ENCODE data around the gene RFC2. TPM values are rescaled to one million over a fixed set of nuclear protein-coding genes. Genes with fewer than 3 reads are reported as not detected.

The RFC2 gene
- total RNA-seq, 2 donors from 2014 or later: 6.0 to 8.5 TPM

DNA sequence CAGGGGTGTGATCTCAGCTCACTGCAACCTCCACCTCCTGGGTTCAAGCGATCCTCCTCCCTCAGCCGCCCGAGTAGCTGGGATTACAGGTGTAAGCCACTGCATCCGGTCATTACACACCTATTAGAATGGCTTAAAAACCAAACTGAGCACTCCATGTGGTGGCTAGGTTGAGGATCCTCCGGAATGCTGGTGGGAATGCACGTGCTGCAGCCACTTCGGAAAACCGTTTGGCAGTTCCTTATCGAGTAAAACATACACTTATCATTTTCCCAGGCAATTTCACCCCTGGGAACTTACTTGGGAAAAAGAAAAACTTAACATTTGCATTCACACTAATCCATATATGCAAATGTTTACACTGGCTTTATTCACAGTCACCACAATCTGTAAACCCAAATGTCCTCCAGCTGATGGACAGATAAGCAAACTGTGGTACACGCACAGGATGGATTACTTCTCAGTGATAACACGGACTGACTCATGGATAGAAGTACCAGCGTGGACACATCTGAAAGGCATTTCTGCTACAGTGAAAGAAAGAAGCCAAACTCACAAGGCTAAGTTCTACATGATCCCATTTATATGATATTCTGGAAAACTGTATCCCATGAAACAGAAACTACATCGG, 20.4 kb downstream of the RFC2 start:
- Histone ChIP-seq H3K27me3 (no peaks in the 10 kb centered on the region), H3K4me1 (no peaks in the 10 kb centered on the region), H3K9me3 (no peaks in the 10 kb centered on the region), H3K4me3 (no peak overlapping the region), H3K27ac (no peak overlapping the region), H3K36me3 (peaks cover 53% of the 10 kb centered on the region)
- no peak for DNase-seq (ENCODE audit: low spot score)
- TF ChIP-seq, protein P1, sequence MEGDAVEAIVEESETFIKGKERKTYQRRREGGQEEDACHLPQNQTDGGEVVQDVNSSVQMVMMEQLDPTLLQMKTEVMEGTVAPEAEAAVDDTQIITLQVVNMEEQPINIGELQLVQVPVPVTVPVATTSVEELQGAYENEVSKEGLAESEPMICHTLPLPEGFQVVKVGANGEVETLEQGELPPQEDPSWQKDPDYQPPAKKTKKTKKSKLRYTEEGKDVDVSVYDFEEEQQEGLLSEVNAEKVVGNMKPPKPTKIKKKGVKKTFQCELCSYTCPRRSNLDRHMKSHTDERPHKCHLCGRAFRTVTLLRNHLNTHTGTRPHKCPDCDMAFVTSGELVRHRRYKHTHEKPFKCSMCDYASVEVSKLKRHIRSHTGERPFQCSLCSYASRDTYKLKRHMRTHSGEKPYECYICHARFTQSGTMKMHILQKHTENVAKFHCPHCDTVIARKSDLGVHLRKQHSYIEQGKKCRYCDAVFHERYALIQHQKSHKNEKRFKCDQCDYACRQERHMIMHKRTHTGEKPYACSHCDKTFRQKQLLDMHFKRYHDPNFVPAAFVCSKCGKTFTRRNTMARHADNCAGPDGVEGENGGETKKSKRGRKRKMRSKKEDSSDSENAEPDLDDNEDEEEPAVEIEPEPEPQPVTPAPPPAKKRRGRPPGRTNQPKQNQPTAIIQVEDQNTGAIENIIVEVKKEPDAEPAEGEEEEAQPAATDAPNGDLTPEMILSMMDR (IDR thresholded peaks at IDR 0.05): no peak

DNA sequence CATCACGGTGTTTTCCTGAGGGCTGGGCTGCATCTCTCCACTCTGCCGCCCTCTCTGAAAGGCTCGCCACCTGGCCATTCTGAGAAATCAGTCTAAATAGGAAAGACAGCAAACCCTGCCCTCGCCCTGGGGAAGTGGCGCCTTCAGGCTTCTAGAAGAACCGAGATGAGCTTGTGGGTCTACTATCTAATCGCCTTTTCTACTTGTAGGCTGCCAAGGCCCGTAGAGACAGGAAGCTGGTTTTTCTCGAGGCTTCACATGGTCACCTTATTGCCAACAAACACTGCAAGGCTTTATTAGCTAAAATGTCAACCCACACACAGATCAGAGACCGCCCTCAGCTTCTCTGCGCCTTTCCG, 23.0 kb downstream of the RFC2 start:
- H3K36me3 ChIP-seq: peaks cover 32% of the 10 kb centered on the region
- H3K9me3 ChIP-seq: no peaks in the 10 kb centered on the region
- no peak overlapping the region for H3K4me3 ChIP-seq
- no peak for DNase-seq (ENCODE audit: low spot score)
- no peaks in the 10 kb centered on the region for H3K27me3 ChIP-seq
- TF ChIP-seq, protein P1 (IDR thresholded peaks at IDR 0.05): no peak
- H3K4me1 ChIP-seq: no peaks in the 10 kb centered on the region
- no peak overlapping the region for H3K27ac ChIP-seq

DNA sequence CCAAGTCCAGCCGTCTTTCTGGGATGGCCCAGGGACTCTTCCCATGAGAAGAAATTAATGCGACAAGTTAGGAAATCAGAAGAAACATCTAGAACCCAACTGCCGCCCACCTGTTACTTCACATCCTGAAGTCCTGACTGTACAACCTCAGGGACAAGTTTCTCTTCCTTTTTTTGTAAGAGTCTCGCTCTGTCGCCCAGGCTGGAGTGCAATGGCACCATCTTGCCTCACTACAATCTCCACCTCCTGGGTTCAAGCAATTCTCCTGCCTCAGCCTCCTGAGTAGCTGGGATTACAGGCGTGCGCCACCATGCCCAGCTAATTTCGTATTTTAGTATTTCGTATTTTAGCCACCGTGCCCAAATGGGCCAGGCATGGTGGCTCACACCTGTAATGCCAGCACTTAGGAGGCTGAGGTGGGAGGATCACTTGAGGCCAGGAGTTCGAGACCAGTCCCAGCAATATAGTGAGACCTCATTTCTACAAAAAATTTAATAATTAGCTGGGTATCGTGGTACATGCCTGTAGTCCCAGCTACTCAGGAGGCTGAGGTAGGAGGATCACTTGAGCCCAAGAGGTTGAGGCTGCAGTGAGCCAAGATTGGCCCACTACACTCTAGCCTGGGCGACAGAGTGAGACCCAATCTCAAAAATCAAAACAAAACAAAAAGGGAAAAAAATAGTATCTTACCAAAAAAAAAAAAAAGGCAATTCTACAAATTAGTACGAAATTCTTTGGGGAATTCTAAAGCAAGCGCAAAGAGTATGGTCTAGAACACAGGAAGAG, 23.6 kb downstream of the RFC2 start:
- H3K4me3 ChIP-seq: no peak overlapping the region
- no peaks in the 10 kb centered on the region for H3K9me3 ChIP-seq
- no peaks in the 10 kb centered on the region for H3K4me1 ChIP-seq
- peaks cover 30% of the 10 kb centered on the region for H3K36me3 ChIP-seq
- no peak for DNase-seq (ENCODE audit: low spot score)
- H3K27me3 ChIP-seq: no peaks in the 10 kb centered on the region
- TF ChIP-seq, protein P1 (IDR thresholded peaks at IDR 0.05): no peak
- H3K27ac ChIP-seq: no peak overlapping the region

DNA sequence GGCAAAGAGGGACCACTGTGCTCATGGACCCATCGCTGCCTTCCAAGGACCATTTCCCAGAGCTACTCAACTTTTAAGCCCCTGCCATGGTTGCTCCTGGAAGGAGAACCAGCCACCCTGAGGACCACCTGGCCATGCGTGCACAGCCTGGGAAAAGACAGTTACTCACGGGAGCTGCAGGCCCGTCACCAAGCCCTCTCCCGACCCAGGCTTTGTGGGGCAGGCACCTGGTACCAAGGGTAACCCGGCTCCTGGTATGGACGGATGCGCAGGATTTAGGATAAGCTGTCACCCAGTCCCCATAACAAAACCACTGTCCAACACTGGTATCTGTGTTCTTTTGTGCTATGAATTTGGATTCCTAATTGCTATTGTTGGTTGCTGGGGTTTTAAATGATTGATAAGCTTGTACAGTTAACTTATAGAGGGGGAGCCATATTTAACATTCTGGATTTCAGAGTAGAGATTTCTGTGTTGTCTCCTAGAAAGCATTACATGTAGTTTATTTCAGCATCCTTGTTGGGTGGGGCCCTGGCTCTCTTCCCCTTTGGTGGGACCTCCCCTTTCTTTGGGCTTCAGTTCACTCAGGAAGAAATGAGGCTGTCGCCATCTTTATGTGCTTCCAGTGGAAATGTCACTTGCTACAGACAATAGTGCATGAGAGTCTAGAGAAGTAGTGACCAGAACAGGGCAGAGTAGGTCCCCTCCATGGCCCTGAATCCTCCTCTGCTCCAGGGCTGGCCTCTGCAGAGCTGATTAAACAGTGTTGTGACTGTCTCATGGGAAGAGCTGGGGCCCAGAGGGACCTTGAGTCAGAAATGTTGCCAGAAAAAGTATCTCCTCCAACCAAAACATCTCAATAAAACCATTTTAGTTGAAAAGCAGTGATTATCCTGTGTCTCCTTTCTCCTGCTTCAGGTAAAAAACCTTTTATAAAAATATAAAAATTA, 25.0 kb downstream of the RFC2 start:
- H3K4me1 ChIP-seq: no peaks in the 10 kb centered on the region
- no peaks in the 10 kb centered on the region for H3K9me3 ChIP-seq
- H3K36me3 ChIP-seq: peaks cover 18% of the 10 kb centered on the region
- H3K27me3 ChIP-seq: no peaks in the 10 kb centered on the region
- H3K4me3 ChIP-seq: no peak overlapping the region
- no peak overlapping the region for H3K27ac ChIP-seq
- no peak for DNase-seq (ENCODE audit: low spot score)
- TF ChIP-seq, protein P1 (IDR thresholded peaks at IDR 0.05): no peak

DNA sequence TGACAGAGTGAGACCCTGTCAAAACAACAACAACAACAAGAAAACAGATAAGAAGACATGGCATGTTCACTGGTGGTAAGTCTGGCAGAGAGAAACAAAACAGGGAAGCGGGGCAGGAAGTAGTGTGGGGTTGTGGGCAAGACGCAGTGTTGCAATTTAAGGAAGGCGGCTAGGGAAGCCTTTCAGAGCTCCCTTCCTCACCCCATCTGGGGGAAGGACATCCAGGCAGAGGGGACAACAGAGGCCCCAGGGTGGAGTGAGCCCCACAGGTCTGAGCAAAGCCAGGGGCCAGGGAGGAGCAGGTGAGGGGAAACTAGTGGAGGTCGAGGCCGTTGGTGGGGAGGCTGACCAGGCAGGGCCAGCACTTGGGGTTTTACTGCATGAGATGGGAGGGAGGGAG, 27.6 kb downstream of the RFC2 start:
- Histone ChIP-seq H3K27ac (no peak overlapping the region), H3K9me3 (no peaks in the 10 kb centered on the region), H3K36me3 (peaks cover 10% of the 10 kb centered on the region), H3K4me1 (no peaks in the 10 kb centered on the region), H3K27me3 (no peaks in the 10 kb centered on the region), H3K4me3 (no peak overlapping the region)
- DNase-seq (ENCODE audit: low spot score): no peak
- TF ChIP-seq, protein P1 (IDR thresholded peaks at IDR 0.05): no peak
